Lower lobe of right lung (tissue), 2 donors: ENCODE data around the gene SMIM45.

Experiments used
- ATAC-seq, 2 donors: fragments of 200-7000 bp; cut with Tn5 transposase; one replicate each; pipeline ENCODE4 v1.9.1; 2020 to 2022; ENCODE audit warnings: mild to moderate bottlenecking in 2 of 2, moderate library complexity in 2 of 2
- DNase-seq: peaks from one replicate; pipeline ENCODE4 v3.0.0-alpha.2; 2020
- H3K27ac ChIP-seq: fragments of 200-600 bp; one replicate; pipeline ENCODE4 v1.8.0; 2022
- H3K27me3 ChIP-seq: fragments of 200-600 bp; one replicate; pipeline ENCODE4 v1.8.0; 2022; ENCODE audit warnings: low read depth
- H3K36me3 ChIP-seq: fragments of 200-600 bp; one replicate; pipeline ENCODE4 v1.8.0; 2022; ENCODE audit warnings: mild to moderate bottlenecking
- H3K4me1 ChIP-seq: fragments of 200-600 bp; one replicate; pipeline ENCODE4 v1.8.0; 2022
- H3K4me3 ChIP-seq: fragments of 200-600 bp; one replicate; pipeline ENCODE4 v1.8.0; 2022; ENCODE audit warnings: mild to moderate bottlenecking
- H3K9me3 ChIP-seq: fragments of 200-600 bp; one replicate; pipeline ENCODE4 v1.8.0; 2022
- CTCF ChIP-seq: fragments of 200-600 bp; IDR thresholded peaks from one replicate; pipeline ENCODE4 v1.8.0; 2022; ENCODE audit warnings: antibody characterized with exemption, mild to moderate bottlenecking
- intact Hi-C: fragments of 100-400 bp; cut with DNase I; formaldehyde crosslinking; loops from one replicate; pipeline ENCODE4 v1.11.0; 2022
- donor health status: DM: no; HTN: yes; CAD: no; lungs with severe emphysema.

Gene SMIM45

DNA sequence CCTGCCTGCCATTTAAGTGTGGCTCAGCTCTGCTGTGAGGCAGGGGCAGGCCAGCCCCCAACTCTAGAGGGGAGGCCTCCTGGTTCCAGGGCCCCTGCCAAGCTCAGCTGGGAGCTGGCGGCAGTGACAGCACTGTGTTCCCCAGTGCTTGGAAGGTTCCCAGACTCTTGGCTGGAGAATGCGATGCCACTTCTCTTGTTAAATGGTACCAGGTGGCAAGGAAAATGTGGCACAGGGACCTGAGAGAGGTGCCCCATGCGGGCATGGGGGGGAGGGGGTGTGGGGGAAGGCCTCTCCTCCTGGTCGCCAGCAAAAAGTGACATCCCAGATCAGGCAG, 17.0 kb upstream of the SMIM45 start:
- TF ChIP-seq CTCF: no peak
- ATAC-seq (no peak), DNase-seq (no peak)
- Histone ChIP-seq H3K27ac (no peak overlapping the region), H3K9me3 (no peaks in the 10 kb centered on the region), H3K4me1 (peaks cover 3% of the 10 kb centered on the region), H3K4me3 (no peak overlapping the region), H3K27me3 (no peaks in the 10 kb centered on the region), H3K36me3 (no peaks in the 10 kb centered on the region)
- intact Hi-C loops: no loop called here

DNA sequence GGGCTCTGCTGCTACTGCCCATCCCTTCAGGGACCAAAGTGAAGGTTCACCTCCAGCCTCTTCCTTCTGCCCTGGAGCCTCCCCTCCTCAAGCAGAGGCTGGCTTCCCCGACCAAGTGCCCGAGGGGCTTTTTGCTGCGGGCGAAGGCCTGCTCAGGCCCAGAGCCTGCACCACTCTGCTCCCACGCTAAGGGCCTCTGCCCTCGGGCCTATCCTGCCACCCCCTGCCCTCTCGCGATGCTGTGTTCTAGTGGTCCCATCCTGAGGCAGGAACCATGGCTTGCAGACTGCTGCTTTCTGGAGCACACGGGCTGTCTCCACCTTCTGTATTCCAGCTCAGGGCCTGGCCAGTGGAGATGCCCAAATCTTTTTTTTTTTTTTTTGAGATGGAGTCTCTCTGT, 16.4 kb upstream of the SMIM45 start:
- Histone ChIP-seq H3K4me3 (no peak overlapping the region), H3K27ac (no peak overlapping the region), H3K36me3 (no peaks in the 10 kb centered on the region), H3K27me3 (no peaks in the 10 kb centered on the region), H3K9me3 (no peaks in the 10 kb centered on the region), H3K4me1 (peaks cover 5% of the 10 kb centered on the region)
- ATAC-seq (no peak), DNase-seq (no peak)
- intact Hi-C loops: no loop called here
- TF ChIP-seq CTCF: no peak

DNA sequence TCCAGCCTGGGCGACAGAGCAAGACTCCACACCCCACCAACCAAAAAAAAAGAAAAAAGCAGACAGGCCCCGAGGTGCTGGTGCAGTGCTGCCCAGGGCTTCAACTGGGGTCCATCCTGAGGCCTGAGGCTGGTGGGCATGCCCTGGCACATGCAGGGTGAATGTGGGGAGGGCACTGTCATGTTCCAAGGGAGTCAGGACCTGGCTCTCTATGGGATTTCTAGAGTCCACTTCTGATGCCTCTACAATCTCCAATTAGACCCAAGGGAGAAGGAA, 15.1 kb upstream of the SMIM45 start:
- no peak for DNase-seq
- intact Hi-C loops: no loop called here
- H3K9me3 ChIP-seq: no peaks in the 10 kb centered on the region
- ATAC-seq: no peak
- no peak for TF ChIP-seq CTCF
- H3K27me3 ChIP-seq: no peaks in the 10 kb centered on the region
- H3K36me3 ChIP-seq: no peaks in the 10 kb centered on the region
- H3K27ac ChIP-seq: no peak overlapping the region
- H3K4me1 ChIP-seq: peaks cover 14% of the 10 kb centered on the region
- no peak overlapping the region for H3K4me3 ChIP-seq

GRCh38 chr22:41939981-41940831, 11.7 kb upstream of the SMIM45 start:
- no peaks in the 10 kb centered on the region for H3K27me3 ChIP-seq
- no peak for TF ChIP-seq CTCF
- H3K4me3 ChIP-seq: no peak overlapping the region
- DNase-seq (peak; percentile 66), ATAC-seq (peak; percentile 36)
- H3K27ac ChIP-seq: peak overlapping the region; percentile 70
- no peaks in the 10 kb centered on the region for H3K36me3 ChIP-seq
- no peaks in the 10 kb centered on the region for H3K9me3 ChIP-seq
- intact Hi-C loops: loop anchor here (5.0 kb wide), 1 partner anchor 243 kb away; the partner anchor contains the start of gene MEI1
- peaks cover 14% of the 10 kb centered on the region for H3K4me1 ChIP-seq

DNA sequence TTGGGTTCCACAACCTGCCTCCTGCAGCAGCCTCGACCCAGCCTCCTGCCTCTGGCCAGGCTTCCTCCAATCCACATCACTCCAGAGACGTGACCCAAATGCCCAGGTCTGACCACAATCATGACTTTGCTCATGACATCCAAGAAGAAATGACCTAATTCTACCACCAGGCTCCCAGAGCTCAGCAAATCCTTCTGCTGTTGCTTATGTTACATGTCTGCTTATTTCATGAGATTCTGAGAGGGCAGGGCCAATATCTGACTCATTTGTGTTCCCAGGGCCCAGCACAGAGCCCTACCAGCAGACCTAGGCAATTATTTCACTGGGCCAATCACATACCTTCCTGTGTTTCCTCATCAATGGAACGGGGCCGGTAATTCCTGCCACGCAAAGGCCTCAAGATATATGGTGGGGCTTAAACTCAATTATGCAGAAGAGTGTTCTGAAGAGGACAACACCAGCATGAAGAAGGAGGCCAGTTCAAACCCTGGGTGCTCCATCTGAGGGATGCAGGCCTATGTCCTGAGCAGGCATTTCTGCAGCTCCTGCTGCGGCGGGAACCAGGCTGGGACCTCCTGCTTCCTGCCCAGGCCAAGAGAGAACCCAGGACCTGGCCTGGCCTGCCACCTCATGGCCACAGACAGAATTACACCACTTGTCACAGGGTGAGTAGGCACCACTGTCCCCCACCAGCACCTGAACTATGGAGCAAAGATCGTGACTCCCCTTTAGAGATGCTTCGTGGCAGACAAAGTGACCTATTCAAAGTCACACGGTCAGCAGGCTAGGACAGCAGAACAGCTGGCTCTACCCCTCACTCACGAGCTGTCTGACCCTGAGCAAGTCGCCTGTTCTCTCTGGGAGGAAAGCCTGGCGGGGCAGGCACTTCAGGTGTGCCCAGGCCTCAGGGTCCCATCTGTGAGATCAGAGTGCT, 10.9 kb upstream of the SMIM45 start:
- Histone ChIP-seq H3K27ac (peak overlapping the region; percentile 70), H3K4me1 (peaks cover 20% of the 10 kb centered on the region), H3K9me3 (no peaks in the 10 kb centered on the region), H3K27me3 (no peaks in the 10 kb centered on the region), H3K36me3 (no peaks in the 10 kb centered on the region), H3K4me3 (no peak overlapping the region)
- DNase-seq (peak; percentile 86), ATAC-seq (peak; percentile 92 to 93)
- peak; percentile 93 for TF ChIP-seq CTCF
- intact Hi-C loops: loop anchor here (5.0 kb wide), 1 partner anchor 244 kb away; the partner anchor contains the start of gene MEI1
